H1 (cell line): ENCODE measurements around the gene SLC1A5.
"Not testable (repeated sequence)": the region's sequence is repeated elsewhere in the genome, so short reads cannot be mapped to it uniquely, and the experiment has no call there.

Experiments
- CBX5 ChIP-seq: fragments of 300-800, 300-1000 bp; sonication (generic); IDR thresholded peaks from 2 replicates; pipeline ENCODE4 v1.7.1; 2016; ENCODE audit warnings: antibody characterized with exemption, low read length, low read depth
- CREB1 ChIP-seq: IDR thresholded peaks from 2 replicates; pipeline ENCODE4 v1.6.1; 2012; ENCODE audit warnings: inconsistent platforms
- GTF2F1 ChIP-seq: IDR thresholded peaks from 2 replicates; pipeline ENCODE4 v1.6.1; 2012; ENCODE audit warnings: low read depth, low read length, improper control_type of control experiment, borderline replicate concordance
- MAFK ChIP-seq: IDR thresholded peaks from 2 replicates; pipeline ENCODE4 v1.6.1; 2012; ENCODE audit warnings: low read depth, mild to moderate bottlenecking, improper control_type of control experiment, low read length
- POLR2A ChIP-seq, 2 experiments: IDR thresholded peaks; 1 replicate in 1 of 2; 2 replicates in 1 of 2; pipeline ENCODE4 v1.6.1; 2011; ENCODE audit warnings: low read depth in 2 of 2, low read length in 2 of 2, mild to moderate bottlenecking in 2 of 2; ENCODE audit errors: control extremely low read depth in 1 of 2
- POLR2AphosphoS5 ChIP-seq: IDR thresholded peaks from 2 replicates; pipeline ENCODE4 v1.6.1; 2011; ENCODE audit warnings: low read depth, low read length
- SUZ12 ChIP-seq: fragments of 200-600 bp; sonication (generic); IDR thresholded peaks from 2 replicates; pipeline ENCODE4 v1.6.1; 2012; ENCODE audit warnings: mild to moderate bottlenecking, inconsistent platforms, low read length, moderate library complexity, mixed read lengths

DNA sequence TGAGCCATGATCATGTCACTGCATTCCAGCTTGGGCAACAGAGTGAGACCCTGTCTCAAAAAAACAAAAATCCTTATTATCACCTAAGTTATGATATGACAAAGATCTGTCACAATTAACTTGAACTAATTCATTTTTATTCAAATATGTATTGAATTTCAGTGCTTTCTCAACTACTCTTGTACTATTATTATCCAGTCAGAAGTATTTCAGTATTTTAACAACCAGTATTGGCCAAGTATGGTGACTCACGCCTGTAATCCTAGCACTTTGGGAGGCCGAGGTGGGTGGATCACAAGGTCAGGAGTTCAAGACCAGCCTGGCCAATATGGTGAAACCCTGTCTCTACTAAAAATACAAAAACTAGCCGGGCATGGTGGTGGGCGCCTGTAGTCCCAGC, 27.5 kb downstream of the SLC1A5 start:
- not testable (repeated sequence) for TF ChIP-seq CREB1; MAFK; POLR2A (IDR thresholded peaks at IDR 0.05; ENCODE audit: control extremely low read depth in 1 of 2, low read depth in 2 of 2, low read length in 2 of 2); POLR2AphosphoS5; GTF2F1; CBX5; SUZ12
